ENCODE results near the gene RAB25. TPM values are rescaled to one million over a fixed set of nuclear protein-coding genes. Genes with fewer than 3 reads are reported as not detected.

Gene RAB25
- total and polyA plus RNA-seq, 2 of the 13 experiments (the other 11 are each of a cell fraction or from before 2014, with no cell fraction given) = 0.20 to 0.22 TPM

GRCh38 chr1:156082309-156083091 is 21.5 kb downstream of the RAB25 start, which contains the start of gene MEX3A (continued):
- TF ChIP-seq HNRNPLL (IDR thresholded peaks at IDR 0.05; ENCODE audit: low read depth, low read length, poor library complexity, severe bottlenecking) (peak; percentile 25), KDM3A (CRISPR knock-in tag; IDR thresholded peaks at IDR 0.05; ENCODE audit: low read depth) (no peak), ZNF776 (CRISPR knock-in tag; IDR thresholded peaks at IDR 0.05) (no peak), JUNB (CRISPR knock-in tag; IDR thresholded peaks at IDR 0.05; ENCODE audit: borderline replicate concordance) (no peak), BCL6 (CRISPR knock-in tag; IDR thresholded peaks at IDR 0.05) (no peak), MTF1 (CRISPR knock-in tag; IDR thresholded peaks at IDR 0.05) (no peak), ZNF790 (CRISPR knock-in tag; IDR thresholded peaks at IDR 0.05; ENCODE audit: borderline replicate concordance) (no peak), SPEN (CRISPR knock-in tag; IDR thresholded peaks at IDR 0.05; ENCODE audit: low read depth) (0 out of 2 replicates have a peak, but pooled peaks have one; percentile 26), ZBTB44 (CRISPR knock-in tag; IDR thresholded peaks at IDR 0.05) (no peak), ZNF607 (CRISPR knock-in tag; IDR thresholded peaks at IDR 0.05; ENCODE audit: borderline replicate concordance) (peak; percentile 48; the same call in 1 of the 2 replicates), SMAD1 (CRISPR knock-in tag; IDR thresholded peaks at IDR 0.05; ENCODE audit: borderline replicate concordance, low read depth) (no peak), GTF2F1 (IDR thresholded peaks at IDR 0.05; ENCODE audit: low read length) (no peak), CEBPG (CRISPR knock-in tag; IDR thresholded peaks at IDR 0.05) (no peak), BRF2 (CRISPR knock-in tag; IDR thresholded peaks at IDR 0.05) (no peak), ZNF883 (CRISPR knock-in tag; IDR thresholded peaks at IDR 0.05; ENCODE audit: not compliant biosample characterization) (peak; percentile 32), SP4 (CRISPR knock-in tag; IDR thresholded peaks at IDR 0.05) (peak; percentile 62), ELF4 (CRISPR knock-in tag; IDR thresholded peaks at IDR 0.05; ENCODE audit: borderline replicate concordance) (peak; percentile 59; the same call in 1 of the 2 replicates), GPN1 (CRISPR knock-in tag; IDR thresholded peaks at IDR 0.05; ENCODE audit: borderline replicate concordance) (no peak), PHF8 (CRISPR knock-in tag; IDR thresholded peaks at IDR 0.05) (peak; percentile 51), AHR (CRISPR knock-in tag; IDR thresholded peaks at IDR 0.05) (no peak)
- TF ChIP-seq, protein P1, sequence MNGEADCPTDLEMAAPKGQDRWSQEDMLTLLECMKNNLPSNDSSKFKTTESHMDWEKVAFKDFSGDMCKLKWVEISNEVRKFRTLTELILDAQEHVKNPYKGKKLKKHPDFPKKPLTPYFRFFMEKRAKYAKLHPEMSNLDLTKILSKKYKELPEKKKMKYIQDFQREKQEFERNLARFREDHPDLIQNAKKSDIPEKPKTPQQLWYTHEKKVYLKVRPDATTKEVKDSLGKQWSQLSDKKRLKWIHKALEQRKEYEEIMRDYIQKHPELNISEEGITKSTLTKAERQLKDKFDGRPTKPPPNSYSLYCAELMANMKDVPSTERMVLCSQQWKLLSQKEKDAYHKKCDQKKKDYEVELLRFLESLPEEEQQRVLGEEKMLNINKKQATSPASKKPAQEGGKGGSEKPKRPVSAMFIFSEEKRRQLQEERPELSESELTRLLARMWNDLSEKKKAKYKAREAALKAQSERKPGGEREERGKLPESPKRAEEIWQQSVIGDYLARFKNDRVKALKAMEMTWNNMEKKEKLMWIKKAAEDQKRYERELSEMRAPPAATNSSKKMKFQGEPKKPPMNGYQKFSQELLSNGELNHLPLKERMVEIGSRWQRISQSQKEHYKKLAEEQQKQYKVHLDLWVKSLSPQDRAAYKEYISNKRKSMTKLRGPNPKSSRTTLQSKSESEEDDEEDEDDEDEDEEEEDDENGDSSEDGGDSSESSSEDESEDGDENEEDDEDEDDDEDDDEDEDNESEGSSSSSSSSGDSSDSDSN (CRISPR knock-in tag; IDR thresholded peaks at IDR 0.05) = peak; percentile 66
- TF ChIP-seq, protein P2, sequence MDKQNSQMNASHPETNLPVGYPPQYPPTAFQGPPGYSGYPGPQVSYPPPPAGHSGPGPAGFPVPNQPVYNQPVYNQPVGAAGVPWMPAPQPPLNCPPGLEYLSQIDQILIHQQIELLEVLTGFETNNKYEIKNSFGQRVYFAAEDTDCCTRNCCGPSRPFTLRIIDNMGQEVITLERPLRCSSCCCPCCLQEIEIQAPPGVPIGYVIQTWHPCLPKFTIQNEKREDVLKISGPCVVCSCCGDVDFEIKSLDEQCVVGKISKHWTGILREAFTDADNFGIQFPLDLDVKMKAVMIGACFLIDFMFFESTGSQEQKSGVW (CRISPR knock-in tag; IDR thresholded peaks at IDR 0.05; ENCODE audit: borderline replicate concordance) = no peak
- TF ChIP-seq, protein P3, sequence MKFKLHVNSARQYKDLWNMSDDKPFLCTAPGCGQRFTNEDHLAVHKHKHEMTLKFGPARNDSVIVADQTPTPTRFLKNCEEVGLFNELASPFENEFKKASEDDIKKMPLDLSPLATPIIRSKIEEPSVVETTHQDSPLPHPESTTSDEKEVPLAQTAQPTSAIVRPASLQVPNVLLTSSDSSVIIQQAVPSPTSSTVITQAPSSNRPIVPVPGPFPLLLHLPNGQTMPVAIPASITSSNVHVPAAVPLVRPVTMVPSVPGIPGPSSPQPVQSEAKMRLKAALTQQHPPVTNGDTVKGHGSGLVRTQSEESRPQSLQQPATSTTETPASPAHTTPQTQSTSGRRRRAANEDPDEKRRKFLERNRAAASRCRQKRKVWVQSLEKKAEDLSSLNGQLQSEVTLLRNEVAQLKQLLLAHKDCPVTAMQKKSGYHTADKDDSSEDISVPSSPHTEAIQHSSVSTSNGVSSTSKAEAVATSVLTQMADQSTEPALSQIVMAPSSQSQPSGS (CRISPR knock-in tag; IDR thresholded peaks at IDR 0.05) = peak; percentile 19; the same call in 1 of the 2 replicates
